ENCODE measurements around the gene GPC6. TPM values are rescaled to one million over a fixed set of nuclear protein-coding genes. Genes with fewer than 3 reads are reported as not detected.
A peak's percentile ranks its signal among the peaks of the same experiment; 100 is the strongest.

The GPC6 gene
- total RNA-seq, 1 donor from 2014 or later, result 63.0 TPM

- TF ChIP-seq CTCF (IDR thresholded peaks at IDR 0.05; ENCODE audit: insufficient read depth, low read depth, low read length) (no peak), EZH2 (IDR thresholded peaks at IDR 0.05; ENCODE audit: insufficient read depth, low read length) (no peak)
- Histone ChIP-seq H3K9me3 (ENCODE audit: insufficient read depth, low read depth, low read length) (no peaks in the 10 kb centered on the region), H3K4me1 (ENCODE audit: insufficient read depth, low read length) (no peaks in the 10 kb centered on the region), H3K9ac (ENCODE audit: low read length) (no peak overlapping the region), H3K79me2 (ENCODE audit: insufficient read depth, low read length) (no peaks in the 10 kb centered on the region), H3K27me3 (ENCODE audit: insufficient read depth, low read length) (no peaks in the 10 kb centered on the region), H3K36me3 (ENCODE audit: insufficient read depth, low read length) (no peaks in the 10 kb centered on the region), H2AFZ (ENCODE audit: low read depth, low read length) (no peak overlapping the region), H3K4me3 (ENCODE audit: insufficient read depth, low read depth, low read length) (no peak overlapping the region), H4K20me1 (ENCODE audit: insufficient read depth, low read length) (peaks cover 11% of the 10 kb centered on the region), H3K27ac (ENCODE audit: low read depth, low read length) (no peak overlapping the region), H3K4me2 (ENCODE audit: low read length) (no peak overlapping the region)
- Mint-ChIP-seq H3K9me3 (ENCODE audit: unreplicated experiment) (no peaks in the 10 kb centered on the region), H3K36me3 (ENCODE audit: low read depth, unreplicated experiment) (no peaks in the 10 kb centered on the region), H3K27ac (ENCODE audit: unreplicated experiment) (no peak overlapping the region), H3K27me3 (ENCODE audit: low read depth, unreplicated experiment) (no peaks in the 10 kb centered on the region), H3K4me1 (ENCODE audit: low read depth, unreplicated experiment) (peaks cover 14% of the 10 kb centered on the region), H3K4me3 (ENCODE audit: unreplicated experiment) (no peak overlapping the region)
- peak; percentile 9 for FAIRE-seq
- peak; percentile 37 for DNase-seq (ENCODE audit: low read depth)
Observed at GRCh38 chr13:93620181-93620765, 393.7 kb downstream of the GPC6 start.

- no peak overlapping the region for H3K9ac ChIP-seq (ENCODE audit: low read length)
- no peak overlapping the region for H3K4me2 ChIP-seq (ENCODE audit: low read length)
- no peak for TF ChIP-seq CTCF (IDR thresholded peaks at IDR 0.05; ENCODE audit: insufficient read depth, low read depth, low read length)
- TF ChIP-seq EZH2 (IDR thresholded peaks at IDR 0.05; ENCODE audit: insufficient read depth, low read length), result no peak
- Mint-ChIP-seq H3K4me3 (ENCODE audit: unreplicated experiment) (no peak overlapping the region), H3K27ac (ENCODE audit: unreplicated experiment) (no peak overlapping the region), H3K36me3 (ENCODE audit: low read depth, unreplicated experiment) (peaks cover under 1% of the 10 kb centered on the region), H3K27me3 (ENCODE audit: low read depth, unreplicated experiment) (no peaks in the 10 kb centered on the region), H3K9me3 (ENCODE audit: unreplicated experiment) (no peaks in the 10 kb centered on the region), H3K4me1 (ENCODE audit: low read depth, unreplicated experiment) (peaks cover 14% of the 10 kb centered on the region)
- H4K20me1 ChIP-seq (ENCODE audit: insufficient read depth, low read length), result peaks cover 11% of the 10 kb centered on the region
- H3K4me1 ChIP-seq (ENCODE audit: insufficient read depth, low read length), result no peaks in the 10 kb centered on the region
- no peaks in the 10 kb centered on the region for H3K27me3 ChIP-seq (ENCODE audit: insufficient read depth, low read length)
- H3K9me3 ChIP-seq (ENCODE audit: insufficient read depth, low read depth, low read length), result no peaks in the 10 kb centered on the region
- H3K36me3 ChIP-seq (ENCODE audit: insufficient read depth, low read length), result no peaks in the 10 kb centered on the region
- H2AFZ ChIP-seq (ENCODE audit: low read depth, low read length), result no peak overlapping the region
- DNase-seq (ENCODE audit: low read depth) (no peak), FAIRE-seq (no peak)
- H3K27ac ChIP-seq (ENCODE audit: low read depth, low read length), result no peak overlapping the region
- no peaks in the 10 kb centered on the region for H3K79me2 ChIP-seq (ENCODE audit: insufficient read depth, low read length)
- no peak overlapping the region for H3K4me3 ChIP-seq (ENCODE audit: insufficient read depth, low read depth, low read length)
Observed at GRCh38 chr13:93621051-93621450, 394.4 kb downstream of the GPC6 start.

DNA sequence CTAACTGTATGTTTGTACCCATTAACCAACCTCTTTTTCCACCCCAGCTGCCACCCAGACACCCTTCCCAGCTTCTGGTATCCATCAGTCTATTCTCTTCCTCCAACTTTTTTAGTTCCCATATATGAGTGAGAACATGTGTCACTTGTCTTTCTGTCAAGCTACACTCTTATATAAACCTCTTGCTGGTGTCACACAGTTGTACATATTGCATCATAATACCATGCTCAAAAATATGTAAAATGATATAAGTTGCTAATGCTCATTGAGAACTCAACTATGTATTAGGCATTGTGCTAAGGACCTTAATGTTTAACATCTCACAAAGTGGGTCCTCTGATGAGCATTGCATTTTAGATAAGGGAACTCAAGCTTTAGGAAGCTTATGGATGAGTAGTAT lies 395.4 kb downstream of the GPC6 start:
- Histone ChIP-seq H3K36me3 (ENCODE audit: insufficient read depth, low read length) (no peaks in the 10 kb centered on the region), H3K4me1 (ENCODE audit: insufficient read depth, low read length) (no peaks in the 10 kb centered on the region), H4K20me1 (ENCODE audit: insufficient read depth, low read length) (peaks cover 11% of the 10 kb centered on the region), H3K27me3 (ENCODE audit: insufficient read depth, low read length) (no peaks in the 10 kb centered on the region), H3K4me2 (ENCODE audit: low read length) (no peak overlapping the region), H3K9me3 (ENCODE audit: insufficient read depth, low read depth, low read length) (no peaks in the 10 kb centered on the region), H3K79me2 (ENCODE audit: insufficient read depth, low read length) (no peaks in the 10 kb centered on the region), H2AFZ (ENCODE audit: low read depth, low read length) (no peak overlapping the region), H3K4me3 (ENCODE audit: insufficient read depth, low read depth, low read length) (no peak overlapping the region), H3K9ac (ENCODE audit: low read length) (no peak overlapping the region), H3K27ac (ENCODE audit: low read depth, low read length) (no peak overlapping the region)
- TF ChIP-seq CTCF (IDR thresholded peaks at IDR 0.05; ENCODE audit: insufficient read depth, low read depth, low read length) (no peak), EZH2 (IDR thresholded peaks at IDR 0.05; ENCODE audit: insufficient read depth, low read length) (no peak)
- H3K4me3 Mint-ChIP-seq (ENCODE audit: unreplicated experiment), result no peak overlapping the region
- H3K27me3 Mint-ChIP-seq (ENCODE audit: low read depth, unreplicated experiment), result no peaks in the 10 kb centered on the region
- no peak overlapping the region for H3K27ac Mint-ChIP-seq (ENCODE audit: unreplicated experiment)
- DNase-seq (ENCODE audit: low read depth), result no peak
- peaks cover 3% of the 10 kb centered on the region for H3K36me3 Mint-ChIP-seq (ENCODE audit: low read depth, unreplicated experiment)
- peak; percentile 37 for FAIRE-seq
- H3K9me3 Mint-ChIP-seq (ENCODE audit: unreplicated experiment), result no peaks in the 10 kb centered on the region
- peaks cover 11% of the 10 kb centered on the region for H3K4me1 Mint-ChIP-seq (ENCODE audit: low read depth, unreplicated experiment)

Data from astrocyte (in vitro differentiated cells and primary cell).